Fibroblast of mammary gland (primary cell): Measurements from ENCODE around the gene RPS15A.
"Not testable (repeated sequence)": the region's sequence is repeated elsewhere in the genome, so short reads cannot be mapped to it uniquely, and the experiment has no call there.

Experiments used
- DNase-seq: peaks from one replicate; pipeline ENCODE4 v3.0.0-alpha.2; 2010; ENCODE audit warnings: low read depth
- H3K4me3 ChIP-seq: 2 replicates; pipeline ENCODE4 v1.5.1; 2011; ENCODE audit warnings: low read depth, mild to moderate bottlenecking, low read length, moderate library complexity; ENCODE audit not compliant: control insufficient read depth
- TF ChIP-seq, protein P1 (sequence below): conservative IDR thresholded peaks from 2 replicates; pipeline ENCODE4 v1.5.1; 2011; ENCODE audit warnings: low read depth, low read length, inconsistent platforms; ENCODE audit not compliant: control insufficient read depth, insufficient read depth

Gene RPS15A

DNA sequence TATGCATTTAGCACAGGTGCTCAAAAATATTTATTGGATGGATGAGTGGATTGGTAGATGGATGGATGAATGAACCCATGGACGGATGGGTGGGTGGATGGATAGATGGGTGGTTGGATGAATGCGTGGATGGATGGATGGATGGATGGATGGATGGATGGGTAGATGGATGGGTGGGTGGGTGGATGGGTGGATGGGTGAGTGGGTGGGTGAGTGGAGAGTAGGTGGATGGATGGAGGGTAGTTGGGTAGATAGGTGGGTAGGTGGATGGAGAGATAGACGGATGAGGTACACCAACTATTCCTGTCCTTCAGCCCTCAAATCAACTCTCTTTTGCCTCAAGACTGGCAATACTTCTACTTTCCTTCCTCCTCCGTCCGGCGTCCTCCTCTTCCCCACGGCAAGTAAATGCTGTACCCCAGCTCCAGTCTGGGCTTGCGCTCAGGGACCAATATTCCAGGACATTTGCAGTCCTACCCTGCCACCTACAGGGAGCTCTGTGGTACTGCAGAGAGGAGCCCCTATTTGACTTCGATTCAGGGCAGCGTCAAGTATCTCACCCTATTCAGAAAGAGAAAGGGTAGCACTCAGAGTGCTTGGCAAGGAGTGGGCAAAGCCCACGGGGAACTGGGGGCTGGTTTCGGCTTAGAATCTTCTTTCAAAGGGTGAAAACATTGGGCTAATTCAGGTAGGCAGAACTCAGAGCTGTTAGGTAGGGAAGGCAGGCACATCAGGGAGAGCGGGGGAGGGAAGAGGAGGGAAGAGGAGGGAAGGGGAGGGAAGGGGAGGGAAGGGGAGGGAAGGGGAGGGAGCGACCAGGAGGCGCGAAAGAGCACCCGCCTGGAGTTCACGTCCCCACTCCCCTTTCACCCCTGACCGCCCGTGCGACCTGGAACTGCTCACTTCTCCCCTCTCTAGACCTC, 30.3 kb downstream of the RPS15A start:
- TF ChIP-seq, protein P1, sequence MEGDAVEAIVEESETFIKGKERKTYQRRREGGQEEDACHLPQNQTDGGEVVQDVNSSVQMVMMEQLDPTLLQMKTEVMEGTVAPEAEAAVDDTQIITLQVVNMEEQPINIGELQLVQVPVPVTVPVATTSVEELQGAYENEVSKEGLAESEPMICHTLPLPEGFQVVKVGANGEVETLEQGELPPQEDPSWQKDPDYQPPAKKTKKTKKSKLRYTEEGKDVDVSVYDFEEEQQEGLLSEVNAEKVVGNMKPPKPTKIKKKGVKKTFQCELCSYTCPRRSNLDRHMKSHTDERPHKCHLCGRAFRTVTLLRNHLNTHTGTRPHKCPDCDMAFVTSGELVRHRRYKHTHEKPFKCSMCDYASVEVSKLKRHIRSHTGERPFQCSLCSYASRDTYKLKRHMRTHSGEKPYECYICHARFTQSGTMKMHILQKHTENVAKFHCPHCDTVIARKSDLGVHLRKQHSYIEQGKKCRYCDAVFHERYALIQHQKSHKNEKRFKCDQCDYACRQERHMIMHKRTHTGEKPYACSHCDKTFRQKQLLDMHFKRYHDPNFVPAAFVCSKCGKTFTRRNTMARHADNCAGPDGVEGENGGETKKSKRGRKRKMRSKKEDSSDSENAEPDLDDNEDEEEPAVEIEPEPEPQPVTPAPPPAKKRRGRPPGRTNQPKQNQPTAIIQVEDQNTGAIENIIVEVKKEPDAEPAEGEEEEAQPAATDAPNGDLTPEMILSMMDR: peak; percentile 26
- not testable (repeated sequence) for DNase-seq, H3K4me3 ChIP-seq

DNA sequence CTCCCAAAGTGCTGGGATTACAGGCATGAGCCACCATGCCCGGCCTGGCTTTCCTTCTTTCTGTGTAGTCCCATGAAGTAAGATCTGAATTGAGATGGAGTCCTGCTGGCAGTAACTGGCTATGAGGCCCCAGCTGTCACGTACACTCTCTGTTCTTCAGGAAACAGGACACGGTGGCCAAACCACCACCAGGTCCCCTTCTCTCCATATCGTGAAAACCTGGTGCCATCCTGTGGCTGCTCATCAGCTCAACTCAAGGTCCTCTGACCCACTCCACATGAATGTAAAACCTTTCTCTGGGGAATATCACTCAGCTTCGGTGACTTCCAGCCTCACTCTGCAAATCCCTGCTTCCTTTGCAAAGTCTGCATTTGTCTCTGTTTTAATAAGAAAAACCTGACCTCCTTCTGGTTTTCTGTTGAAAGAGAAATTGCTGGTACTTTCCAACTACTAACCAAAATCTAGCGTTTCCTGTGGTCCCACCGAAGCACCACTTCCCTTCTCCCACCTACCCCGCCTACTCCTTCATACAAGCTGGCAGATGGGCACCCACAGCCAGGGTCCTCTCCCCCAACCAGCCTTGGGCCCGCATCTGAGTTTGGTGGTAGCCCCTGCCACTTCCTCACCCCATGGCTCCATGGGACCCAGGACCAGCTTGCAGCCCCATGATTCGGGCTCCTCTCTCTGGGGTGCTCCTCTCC, 32.0 kb downstream of the RPS15A start:
- not testable (repeated sequence) for H3K4me3 ChIP-seq, DNase-seq

GRCh38 chr16:18756639-18757038, 33.5 kb downstream of the RPS15A start:
- DNase-seq, H3K4me3 ChIP-seq: not testable (repeated sequence)

- not testable (repeated sequence) for H3K4me3 ChIP-seq, DNase-seq
These were observed 47.3 kb downstream of the RPS15A start for GRCh38 chr16:18742870-18743269.

GRCh38 chr16:18740027-18740426, 50.1 kb downstream of the RPS15A start:
- DNase-seq, H3K4me3 ChIP-seq: not testable (repeated sequence)

DNA sequence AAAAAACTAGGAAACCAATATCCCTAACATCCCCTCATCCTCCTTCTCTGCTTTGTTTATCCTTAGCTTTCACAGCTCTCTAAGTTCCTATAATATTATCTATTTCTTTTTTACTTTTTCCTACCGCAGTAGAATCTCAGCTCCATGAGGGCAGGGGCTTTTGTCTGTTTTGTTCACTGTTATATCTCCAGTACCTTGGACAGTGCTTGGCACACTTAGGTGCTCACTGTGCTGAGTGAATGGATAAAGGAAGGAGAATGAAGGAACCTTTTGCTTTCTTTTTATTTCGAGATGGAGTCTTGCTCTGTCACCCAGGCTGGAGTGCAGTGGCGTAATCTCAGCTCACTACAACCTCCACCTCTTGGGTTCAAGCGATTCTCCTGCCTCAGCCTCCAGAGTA, 51.4 kb downstream of the RPS15A start:
- not testable (repeated sequence) for H3K4me3 ChIP-seq, DNase-seq

GRCh38 chr16:18734279-18734678, 55.9 kb downstream of the RPS15A start:
- not testable (repeated sequence) for DNase-seq

More at GRCh38 chr16:18734279-18734678, 55.9 kb downstream of the RPS15A start:
- H3K4me3 ChIP-seq: not testable (repeated sequence)
